NCI-H2171 treated with DMSO at 0.1 percent for 48 hours (cell line): ENCODE data around the gene PHF1.
A peak's percentile ranks its signal among the peaks of the same experiment; 100 is the strongest.
"Not testable (repeated sequence)": the region's sequence is repeated elsewhere in the genome, so short reads cannot be mapped to it uniquely, and the experiment has no call there.

Source experiments
- DNase-seq: peaks from one replicate; lab custom pipeline; 2025; lab: John Stamatoyannopoulos, UW

The PHF1 gene

DNA sequence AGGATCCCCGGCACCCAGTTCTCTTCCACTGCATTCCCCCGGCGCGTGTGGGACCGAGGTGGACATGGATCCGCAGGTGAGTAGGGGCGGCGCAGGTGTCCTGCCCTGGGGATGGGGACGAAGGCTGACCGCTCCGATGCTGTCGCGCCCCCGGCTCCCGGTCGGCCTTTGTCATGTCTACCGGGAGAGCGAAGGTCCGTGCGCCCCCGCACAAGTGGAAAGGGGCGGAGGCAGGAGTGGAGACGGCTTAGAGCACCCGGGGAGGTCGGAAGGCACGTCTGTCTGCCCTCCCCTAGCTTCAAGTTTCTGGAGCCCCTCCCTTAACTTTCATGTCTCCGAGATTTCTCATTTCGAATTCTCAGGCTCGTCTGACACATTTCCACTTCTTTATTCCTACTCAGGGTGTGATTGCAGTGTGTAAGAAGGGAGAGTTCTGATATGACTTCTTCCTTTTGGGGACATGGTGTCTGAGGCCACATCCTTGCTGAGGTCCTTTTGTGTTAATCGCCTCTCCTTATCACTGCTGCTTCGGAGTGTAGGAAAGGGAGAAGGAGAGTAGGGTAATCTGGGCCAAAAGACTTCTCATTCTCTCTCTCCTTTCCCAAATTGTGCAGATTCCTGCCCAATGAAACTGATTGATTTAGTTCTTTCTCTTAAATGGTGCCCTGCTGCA is 18.8 kb upstream of the PHF1 start:
- peak; percentile 19 for DNase-seq

DNA sequence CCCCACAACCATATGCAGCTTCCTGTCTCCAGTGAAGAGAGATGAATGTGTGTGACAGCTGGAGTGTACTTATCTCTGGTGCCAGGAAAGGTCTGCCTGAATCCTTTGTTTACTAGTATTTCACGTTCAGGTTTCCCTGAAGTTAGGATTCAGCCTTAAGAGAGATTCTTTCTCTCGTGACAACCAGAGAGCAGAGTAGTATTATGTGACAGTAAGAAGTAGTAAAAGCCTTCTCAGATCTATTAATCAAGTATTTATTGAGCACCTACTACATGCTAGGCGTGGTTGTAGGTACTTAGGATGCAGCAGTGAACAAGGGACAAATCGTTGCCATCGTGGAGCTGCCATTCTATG is 18.2 kb upstream of the PHF1 start:
- DNase-seq, result peak; percentile 62

DNA sequence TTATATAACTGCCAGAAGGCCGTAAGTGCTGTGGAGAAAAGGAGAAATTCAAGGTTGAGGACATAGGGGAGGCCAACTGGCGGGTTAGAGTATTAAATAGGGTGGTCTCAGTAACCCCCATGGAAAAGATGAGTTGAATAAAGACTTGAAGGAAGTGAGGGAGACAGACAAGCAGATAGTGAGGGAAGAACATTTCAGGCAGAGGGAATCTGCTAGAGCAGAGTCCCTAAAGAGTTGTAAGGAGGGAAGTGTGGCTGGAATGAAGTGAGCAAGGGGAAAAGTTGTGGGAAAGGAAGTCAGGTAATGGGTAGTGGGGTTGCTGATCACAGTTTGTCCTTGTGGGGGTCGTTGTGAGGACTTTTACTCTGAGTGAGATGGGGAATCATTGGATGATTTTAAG is 17.8 kb upstream of the PHF1 start:
- no peak for DNase-seq

DNA sequence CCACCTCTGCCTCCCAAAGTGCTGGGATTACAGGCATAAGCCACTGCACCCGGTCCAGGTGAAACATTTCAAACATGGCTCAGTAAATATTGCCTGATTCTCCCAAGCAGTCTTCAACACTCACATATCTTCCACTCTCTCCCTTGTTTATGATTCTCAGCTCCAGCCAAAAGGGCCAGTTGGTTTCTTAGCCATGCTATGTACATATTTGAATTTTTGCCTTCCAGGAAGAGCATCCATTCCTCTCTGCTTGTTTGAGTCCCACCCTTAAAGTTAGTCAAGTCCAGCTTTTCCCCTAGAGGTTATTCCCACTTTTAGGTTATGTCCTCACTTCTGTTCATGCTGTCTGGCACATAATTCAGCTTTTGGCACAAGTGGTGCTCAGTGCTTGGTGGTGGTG is 13.3 kb upstream of the PHF1 start:
- DNase-seq, result no peak

DNA sequence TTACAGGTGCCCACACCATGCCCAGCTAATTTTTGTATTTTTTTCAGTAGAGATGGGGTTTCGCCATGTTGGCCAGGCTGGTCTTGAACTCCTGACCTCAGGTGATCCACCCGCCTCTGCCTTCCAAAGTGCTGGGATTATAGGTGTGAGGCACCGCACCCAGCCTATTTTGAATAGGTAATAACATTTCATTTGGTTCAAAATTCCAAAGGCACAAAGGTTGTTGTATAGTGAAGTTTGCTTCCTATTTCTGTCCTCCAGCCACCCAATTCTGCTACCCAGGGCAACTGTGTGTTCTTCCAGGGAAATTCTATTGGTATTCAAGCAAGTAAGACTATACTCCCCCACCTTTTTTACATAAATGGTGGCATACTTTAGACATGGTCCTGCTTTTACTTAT is 12.2 kb upstream of the PHF1 start:
- DNase-seq, result not testable (repeated sequence)

DNA sequence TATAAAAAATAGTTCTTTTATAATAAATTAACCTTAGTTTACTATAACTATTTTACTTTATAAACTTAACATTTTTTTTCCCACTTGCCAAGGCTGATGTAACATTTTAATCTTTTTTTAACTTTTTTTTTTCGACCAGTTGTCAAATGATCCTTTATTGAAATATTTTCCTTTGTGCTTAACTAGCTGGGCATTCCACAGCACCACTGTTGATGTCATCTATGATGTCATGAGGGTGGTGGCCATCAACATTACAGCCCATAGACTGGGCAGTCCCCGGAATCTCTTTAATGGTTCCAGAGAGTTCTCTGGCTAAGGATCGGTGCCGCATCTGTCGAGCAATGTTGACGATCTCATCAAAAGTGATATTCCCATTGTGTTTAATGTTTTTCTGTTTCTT is 10.9 kb upstream of the PHF1 start:
- DNase-seq, result not testable (repeated sequence)

DNA sequence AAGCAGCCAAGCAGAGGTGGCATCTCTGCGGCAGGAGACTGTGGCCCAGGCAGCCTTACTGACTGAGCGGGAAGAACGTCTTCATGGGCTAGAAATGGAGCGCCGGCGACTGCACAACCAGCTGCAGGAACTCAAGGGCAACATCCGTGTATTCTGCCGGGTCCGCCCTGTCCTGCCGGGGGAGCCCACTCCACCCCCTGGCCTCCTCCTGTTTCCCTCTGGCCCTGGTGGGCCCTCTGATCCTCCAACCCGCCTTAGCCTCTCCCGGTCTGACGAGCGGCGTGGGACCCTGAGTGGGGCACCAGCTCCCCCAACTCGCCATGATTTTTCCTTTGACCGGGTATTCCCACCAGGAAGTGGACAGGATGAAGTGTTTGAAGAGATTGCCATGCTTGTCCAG is 5.9 kb upstream of the PHF1 start:
- no peak for DNase-seq

DNA sequence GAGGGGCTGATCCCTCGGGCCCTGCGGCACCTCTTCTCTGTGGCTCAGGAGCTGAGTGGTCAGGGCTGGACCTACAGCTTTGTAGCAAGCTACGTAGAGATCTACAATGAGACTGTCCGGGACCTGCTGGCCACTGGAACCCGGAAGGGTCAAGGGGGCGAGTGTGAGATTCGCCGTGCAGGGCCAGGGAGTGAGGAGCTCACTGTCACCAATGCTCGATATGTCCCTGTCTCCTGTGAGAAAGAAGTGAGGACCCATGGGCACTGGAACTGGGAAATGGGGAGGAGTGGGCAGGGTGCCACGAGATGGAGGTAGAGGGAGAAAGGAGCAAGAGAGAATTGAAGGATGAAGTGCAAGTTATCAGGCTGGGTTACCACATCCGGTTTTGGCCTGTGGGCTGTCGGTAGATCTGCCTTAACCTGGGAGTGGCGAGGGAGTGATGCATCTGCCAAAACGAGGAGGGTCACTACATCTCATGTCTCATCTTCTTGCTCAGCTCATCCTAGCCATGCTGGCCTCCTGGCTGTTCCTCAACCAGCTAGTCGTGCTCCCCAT is 5.4 kb upstream of the PHF1 start:
- DNase-seq, result no peak

DNA sequence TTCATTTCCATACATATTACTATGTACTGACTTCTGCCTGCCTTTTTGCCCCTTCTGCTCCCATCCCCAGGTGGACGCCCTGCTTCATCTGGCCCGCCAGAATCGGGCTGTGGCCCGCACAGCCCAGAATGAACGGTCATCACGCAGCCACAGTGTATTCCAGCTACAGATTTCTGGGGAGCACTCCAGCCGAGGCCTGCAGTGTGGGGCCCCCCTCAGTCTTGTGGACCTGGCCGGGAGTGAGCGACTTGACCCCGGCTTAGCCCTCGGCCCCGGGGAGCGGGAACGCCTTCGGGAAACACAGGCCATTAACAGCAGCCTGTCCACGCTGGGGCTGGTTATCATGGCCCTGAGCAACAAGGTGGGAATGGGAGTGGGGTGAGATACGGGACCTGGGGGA is 4.7 kb upstream of the PHF1 start:
- DNase-seq, result no peak

DNA sequence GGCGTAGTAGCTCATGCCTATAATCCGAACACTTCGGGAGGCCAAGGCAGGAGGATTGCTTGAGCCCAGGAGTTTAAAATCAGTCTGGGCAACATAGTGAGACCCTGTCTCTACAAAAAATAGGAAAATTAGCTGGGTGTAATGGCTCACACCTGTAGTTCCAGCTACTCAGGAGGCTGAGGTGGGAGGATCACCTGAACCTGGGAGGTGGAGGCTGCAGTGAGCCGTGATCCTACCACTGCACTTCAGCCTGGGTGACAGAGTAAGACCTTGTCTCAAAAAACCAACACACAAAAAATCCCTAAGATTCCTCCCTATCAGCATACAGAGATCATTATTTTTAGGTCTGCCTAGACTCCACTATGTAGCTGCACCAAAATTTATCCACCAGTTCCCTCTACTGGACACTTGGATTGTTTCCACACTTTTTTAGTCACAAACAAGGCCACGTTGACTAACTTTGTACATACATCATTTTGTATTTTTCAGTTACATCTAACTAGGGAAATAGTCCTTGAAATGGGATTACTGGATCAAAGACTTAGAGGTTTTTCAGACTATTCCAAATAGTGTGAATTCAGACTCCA is 3.6 kb upstream of the PHF1 start:
- DNase-seq, result no peak

DNA sequence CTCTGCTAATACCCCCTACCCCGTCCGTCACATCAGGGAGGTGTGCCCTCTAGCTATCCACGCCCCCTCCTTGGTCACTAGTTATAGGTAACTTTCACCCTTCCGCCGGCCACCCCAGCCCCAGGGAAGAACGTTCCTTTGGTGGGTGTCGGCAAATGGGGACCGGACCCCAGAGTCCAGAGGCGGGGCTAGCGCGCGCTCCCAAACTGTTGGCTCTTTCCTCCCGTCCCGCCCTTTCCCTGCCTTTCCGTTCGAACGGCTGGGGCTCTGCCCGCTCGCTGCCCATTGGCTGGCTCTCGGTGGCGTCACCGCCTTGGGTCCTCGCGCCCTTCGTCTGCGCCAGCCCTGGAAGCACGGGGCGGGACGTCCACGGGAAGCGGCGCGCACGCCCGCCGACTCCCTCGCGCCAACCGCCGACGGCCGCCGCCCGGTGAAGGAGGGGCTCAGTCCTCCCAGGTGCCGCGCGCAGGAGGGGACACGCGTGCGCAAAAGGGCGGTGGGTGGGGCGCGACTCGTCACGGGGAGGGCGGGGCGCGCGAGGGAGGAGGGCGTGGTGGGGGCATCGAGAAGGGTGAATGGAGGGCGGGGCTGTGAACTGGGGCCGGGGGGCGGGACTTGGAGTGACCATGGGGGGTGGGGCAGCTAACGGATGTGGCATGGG is 634 bp upstream of the PHF1 start:
- DNase-seq, result peak; percentile 94

DNA sequence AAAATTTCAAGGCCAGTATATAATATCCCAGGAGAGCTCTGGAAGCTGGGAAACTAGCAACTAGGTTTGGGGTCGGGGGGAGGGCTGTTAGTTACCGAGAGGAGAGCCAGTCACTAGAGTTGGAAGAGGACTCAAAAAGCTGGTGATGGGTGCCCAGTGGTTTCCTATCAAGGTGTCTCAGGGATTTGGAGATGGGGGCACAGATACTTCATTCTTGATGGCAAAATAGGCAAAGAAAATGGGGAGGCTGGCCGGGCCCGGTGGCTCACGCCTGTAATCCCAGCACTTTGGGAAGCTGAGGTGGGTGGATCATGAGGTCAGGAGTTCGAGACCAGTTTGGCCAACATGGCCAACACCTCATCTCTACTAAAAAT is 805 bp downstream of the PHF1 start:
- DNase-seq, result no peak

DNA sequence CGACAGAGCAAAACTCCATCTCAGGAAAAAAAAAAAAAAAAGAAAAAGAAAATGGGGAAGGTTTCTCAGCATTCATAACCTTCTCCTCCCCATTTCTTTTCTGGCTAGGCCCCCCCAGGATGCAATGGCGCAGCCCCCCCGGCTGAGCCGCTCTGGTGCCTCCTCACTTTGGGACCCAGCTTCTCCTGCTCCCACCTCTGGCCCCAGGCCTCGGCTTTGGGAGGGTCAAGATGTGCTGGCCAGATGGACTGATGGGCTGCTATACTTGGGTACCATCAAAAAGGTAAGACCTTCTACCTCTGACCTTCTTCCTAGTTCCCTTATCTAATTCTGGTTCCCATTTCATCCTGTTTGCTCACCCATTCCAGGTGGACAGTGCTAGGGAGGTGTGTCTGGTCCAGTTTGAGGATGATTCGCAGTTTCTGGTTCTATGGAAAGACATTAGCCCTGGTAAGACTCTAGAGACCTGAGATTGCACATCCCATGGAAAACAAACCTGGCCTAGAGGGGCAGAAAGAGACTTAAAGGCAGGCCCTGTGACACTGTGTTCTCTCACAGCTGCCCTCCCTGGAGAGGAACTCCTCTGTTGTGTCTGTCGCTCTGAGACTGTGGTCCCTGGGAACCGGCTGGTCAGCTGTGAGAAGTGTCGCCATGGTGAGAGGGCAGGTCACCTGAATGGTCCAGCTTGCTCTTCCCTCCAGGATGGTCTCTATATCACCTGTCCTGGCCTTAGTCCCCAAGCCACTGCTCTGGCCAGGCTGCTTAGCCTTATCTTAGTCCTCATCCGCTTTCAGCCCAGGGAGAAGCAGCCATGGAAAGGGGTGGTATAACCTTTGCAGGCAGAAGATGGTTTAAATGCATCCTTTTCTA is 1.6 kb downstream of the PHF1 start:
- no peak for DNase-seq

DNA sequence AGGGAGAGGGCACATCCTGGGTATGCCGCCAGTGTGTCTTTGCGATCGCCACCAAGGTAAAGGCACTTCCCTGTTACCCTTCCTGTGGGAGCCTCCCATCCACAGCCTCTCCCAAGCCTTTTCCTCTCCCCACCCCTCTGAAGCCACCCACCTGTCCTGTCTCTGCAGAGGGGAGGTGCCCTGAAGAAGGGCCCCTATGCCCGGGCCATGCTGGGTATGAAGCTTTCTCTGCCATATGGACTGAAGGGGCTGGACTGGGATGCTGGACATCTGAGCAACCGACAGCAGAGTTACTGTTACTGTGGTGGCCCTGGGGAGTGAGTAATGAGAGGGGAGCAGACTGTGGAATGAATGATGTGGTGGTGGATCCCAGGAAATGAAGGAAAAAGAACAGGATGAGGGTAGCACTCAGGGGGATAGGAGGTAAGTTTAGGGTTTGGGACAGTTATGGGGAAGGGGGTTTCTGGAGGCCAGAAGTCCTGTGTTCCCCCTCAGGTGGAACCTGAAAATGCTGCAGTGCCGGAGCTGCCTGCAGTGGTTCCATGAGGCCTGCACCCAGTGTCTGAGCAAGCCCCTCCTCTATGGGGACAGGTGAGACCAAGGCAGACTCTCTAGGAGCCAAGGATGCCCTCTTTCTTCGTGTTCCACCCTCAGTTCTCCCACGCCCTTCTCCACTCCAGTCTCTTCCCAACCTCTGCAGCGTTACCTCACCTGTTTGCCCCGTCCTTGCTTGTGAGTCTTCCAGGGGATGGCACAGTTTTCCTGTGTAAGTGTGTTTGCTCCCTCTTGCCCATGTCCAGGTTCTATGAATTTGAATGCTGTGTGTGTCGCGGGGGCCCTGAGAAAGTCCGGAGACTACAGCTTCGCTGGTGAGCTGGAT is 2.7 kb downstream of the PHF1 start:
- no peak for DNase-seq

DNA sequence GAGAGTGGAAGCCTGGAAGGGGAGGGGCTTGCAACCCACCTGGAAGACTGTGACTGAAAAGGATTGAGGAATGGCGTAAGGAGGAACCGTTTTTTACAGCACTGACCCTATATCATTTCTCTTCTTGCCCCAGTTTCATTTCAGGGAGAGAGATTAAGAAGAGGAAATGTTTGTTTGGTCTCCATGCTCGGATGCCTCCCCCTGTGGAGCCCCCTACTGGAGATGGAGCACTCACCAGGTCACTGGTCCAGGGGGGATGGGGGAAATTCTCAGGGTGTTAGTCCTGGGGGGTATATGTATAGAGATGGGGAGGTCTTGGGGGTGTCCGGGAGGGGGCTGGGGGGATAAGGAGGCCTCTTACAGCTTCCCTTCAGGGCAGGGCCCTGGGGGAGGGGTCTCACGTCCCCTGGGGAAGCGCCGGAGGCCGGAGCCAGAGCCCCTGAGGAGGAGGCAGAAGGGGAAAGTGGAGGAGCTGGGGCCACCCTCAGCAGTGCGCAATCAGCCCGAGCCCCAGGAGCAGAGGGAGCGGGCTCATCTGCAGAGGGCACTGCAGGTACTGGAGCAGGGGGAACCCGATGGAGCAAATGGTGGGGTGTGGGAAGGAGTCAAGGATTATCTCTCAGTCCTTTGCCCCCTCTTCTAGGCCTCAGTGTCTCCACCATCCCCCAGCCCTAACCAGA is 3.9 kb downstream of the PHF1 start:
- DNase-seq, result no peak

DNA sequence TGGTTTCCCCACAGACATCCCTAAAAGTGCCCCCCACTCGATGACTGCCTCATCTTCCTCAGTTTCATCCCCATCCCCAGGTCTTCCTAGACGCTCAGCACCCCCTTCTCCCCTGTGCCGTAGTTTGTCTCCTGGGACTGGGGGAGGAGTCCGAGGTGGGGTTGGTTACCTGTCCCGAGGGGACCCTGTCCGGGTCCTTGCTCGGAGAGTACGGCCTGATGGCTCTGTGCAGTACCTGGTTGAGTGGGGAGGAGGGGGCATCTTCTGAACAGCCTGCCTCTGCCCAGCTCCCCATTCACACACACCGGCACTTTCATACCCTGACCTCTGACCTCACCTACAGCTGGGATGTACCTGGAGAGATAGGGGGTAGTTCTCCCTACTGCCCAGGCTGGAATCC is 5.0 kb downstream of the PHF1 start:
- no peak for DNase-seq

DNA sequence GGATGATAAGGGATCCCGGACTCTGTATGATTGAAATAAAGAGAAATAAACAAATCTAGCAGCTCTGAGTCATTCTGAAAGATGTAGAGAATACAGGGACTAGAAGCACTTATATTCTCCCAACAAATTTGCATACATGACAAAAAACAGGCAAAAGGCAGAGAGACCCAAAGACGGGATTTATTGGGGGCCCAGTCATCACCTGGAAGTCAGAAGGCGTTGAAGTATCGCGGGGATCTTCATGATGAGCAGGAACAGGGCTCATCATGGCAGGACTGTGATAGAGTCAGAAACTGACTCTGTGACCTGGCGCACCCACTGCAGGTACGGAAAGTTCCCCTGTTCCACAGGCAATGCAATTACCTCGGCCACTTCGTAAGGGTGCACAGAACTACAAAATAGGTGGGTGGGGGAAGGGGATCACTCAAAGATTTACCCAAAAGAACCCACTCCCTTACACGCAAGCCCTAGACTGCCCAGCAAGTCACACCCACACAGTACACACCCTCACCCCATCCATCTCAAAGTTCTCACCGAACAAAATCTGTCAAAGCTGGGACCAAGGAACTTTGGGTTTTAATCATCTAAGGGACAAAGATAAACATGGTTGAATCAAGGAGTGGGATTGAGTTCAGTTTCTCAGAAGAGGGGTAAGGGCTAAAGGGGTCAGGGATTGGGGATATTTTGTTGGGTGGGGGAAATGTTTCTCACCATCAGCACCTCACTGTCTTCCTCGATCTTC is 5.7 kb downstream of the PHF1 start:
- no peak for DNase-seq

DNA sequence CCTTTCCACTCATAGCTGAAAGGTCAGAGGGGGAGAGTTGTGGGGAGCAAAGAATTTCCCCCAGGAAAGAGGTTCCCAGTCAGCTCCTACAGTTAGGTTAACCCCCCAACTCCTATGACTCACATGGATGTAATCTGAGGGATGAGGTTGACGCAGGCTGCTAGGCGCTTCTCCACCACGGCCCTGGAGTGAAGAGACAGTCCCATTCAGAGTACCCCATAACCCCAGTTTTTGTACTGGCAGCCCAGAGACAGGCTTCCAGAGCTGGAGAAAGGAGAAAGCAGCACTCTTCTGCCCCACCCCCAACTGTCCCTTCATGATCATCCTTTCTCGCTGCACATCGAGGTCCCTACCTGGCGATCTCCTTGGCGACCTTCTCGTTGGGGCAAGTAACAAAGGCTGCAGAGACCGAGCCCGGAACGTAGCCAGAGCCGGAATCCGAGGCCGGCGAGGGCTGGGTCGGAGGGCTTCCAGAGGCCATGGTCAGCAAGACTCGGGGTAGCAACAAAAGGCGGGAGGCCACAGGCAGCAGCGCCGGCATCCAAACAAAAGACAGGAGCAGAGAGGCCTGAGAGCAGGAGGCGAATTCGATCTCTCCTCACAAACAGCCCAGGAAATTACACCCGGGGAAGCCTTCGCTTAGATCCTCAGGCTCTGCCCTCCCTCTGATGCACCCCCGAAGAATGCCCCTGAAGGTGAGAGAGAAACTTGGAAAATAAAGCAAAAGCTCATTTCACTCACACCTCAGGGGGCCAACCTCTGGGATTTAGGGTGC is 6.5 kb downstream of the PHF1 start:
- peak; percentile 39 for DNase-seq

DNA sequence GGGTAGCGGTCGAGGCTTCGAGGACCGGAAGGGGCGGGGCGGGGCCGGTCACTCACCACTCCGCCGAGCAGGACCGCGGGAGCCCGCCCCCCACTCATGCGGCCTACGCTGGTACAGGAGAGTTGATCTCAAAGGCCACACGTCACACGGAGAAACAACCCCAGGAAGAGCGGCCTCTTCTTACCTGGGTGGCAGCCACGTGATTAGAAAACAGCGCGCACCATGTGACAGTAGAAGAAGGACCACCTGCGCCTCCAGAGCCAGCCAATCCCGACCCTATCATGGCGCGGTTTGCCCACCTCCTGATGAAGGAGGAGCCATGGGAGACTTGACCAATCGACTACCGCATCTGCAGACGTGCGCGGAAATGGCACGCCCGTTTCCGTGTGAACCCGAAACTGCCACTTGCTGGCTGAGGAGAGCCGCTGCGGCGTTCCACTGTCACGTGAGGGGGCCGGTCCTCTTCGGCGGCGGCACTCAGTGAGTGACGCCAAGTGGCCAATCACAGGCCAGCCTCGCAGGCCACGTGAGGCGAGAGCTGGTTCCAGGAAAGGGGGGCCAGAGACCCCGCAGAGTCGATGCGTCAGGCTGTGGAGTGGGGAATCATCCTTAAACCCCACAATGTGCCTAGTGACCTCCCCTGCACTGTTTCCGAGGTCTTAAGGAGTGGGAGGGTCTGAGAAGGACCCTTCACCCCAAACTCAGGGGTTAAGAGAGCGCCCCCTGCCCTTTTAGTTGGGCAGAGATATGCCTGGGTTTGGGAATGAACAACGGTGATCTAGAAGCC is 7.3 kb downstream of the PHF1 start, which contains the start of gene CUTA:
CUTA (minus strand) TSS at position 205 of the 787 bp plus-strand sequence; CDS start at position 98, 107 bp downstream.
- DNase-seq, result peak; percentile 100
